H1 (cell line): Measurements from ENCODE around the gene GOLGA8G. TPM values are rescaled to one million over a fixed set of nuclear protein-coding genes. Genes with fewer than 3 reads are reported as not detected.
A peak's percentile ranks its signal among the peaks of the same experiment; 100 is the strongest.
"Not testable (repeated sequence)": the region's sequence is repeated elsewhere in the genome, so short reads cannot be mapped to it uniquely, and the experiment has no call there.

ENCODE experiments used
- CTCF ChIA-PET: fragments of 300-600 bp; sonication (Branson Sonifier 250); formaldehyde crosslinking; loops from one replicate; lab custom pipeline; 2021; ENCODE audit not compliant: partially characterized antibody; lab: Charles Lee
- POLR2A ChIA-PET: fragments of 300-600 bp; sonication (Branson Sonifier 250); formaldehyde crosslinking; loops from one replicate; lab custom pipeline; 2021; ENCODE audit warnings: inconsistent platforms; ENCODE audit not compliant: partially characterized antibody; lab: Charles Lee
- DNase-seq, 2 experiments: peaks; one replicate each; pipeline versions ENCODE4 v3.0.0 to v3.0.0-alpha.2; 2010 to 2022; ENCODE audit warnings: low spot score in 2 of 2, low read depth in 1 of 2, mixed read lengths in 1 of 2
- FAIRE-seq: peaks from 2 replicates; lab custom pipeline; 2011; peaks lifted over from hg19 to GRCh38; lab: Jason Lieb, UNC
- H2AFZ ChIP-seq: 2 replicates; pipeline ENCODE4 v1.8.1; 2012; ENCODE audit warnings: low read length, inconsistent platforms
- H2AK5ac ChIP-seq: 2 replicates; pipeline ENCODE4 v1.6.1; 2013; ENCODE audit warnings: low read depth, low read length
- H2BK120ac ChIP-seq: replicated peaks from 2 replicates; pipeline ENCODE3; 2013; ENCODE audit warnings: low read depth, low read length, inconsistent platforms
- H2BK12ac ChIP-seq: 2 replicates; pipeline ENCODE4 v1.6.1; 2013; ENCODE audit warnings: low read depth, low read length
- H2BK15ac ChIP-seq: 2 replicates; pipeline ENCODE4 v1.6.1; 2013; ENCODE audit warnings: low read length
- H2BK20ac ChIP-seq: 2 replicates; pipeline ENCODE4 v1.6.1; 2013; ENCODE audit warnings: low read length
- H2BK5ac ChIP-seq: 2 replicates; pipeline ENCODE4 v1.6.1; 2013; ENCODE audit warnings: low read depth, low read length
- H3K14ac ChIP-seq: 2 replicates; pipeline ENCODE4 v1.6.1; 2013; ENCODE audit warnings: inconsistent platforms; ENCODE audit not compliant: insufficient read length
- H3K18ac ChIP-seq: 2 replicates; pipeline ENCODE4 v1.6.1; 2013; ENCODE audit warnings: low read length; ENCODE audit errors: extremely low read depth
- H3K23ac ChIP-seq: 2 replicates; pipeline ENCODE4 v1.6.1; 2013; ENCODE audit warnings: inconsistent platforms; ENCODE audit not compliant: insufficient read length
- H3K23me2 ChIP-seq: 2 replicates; pipeline ENCODE4 v1.6.1; 2013; ENCODE audit warnings: low read depth, low read length
- H3K27ac ChIP-seq: 2 replicates; pipeline ENCODE4 v1.6.1; 2011; ENCODE audit warnings: low read depth, low read length, inconsistent platforms
- H3K27me3 ChIP-seq, 4 experiments: replicated peaks in 1 of 4; 1 replicate in 1 of 4; 2 replicates in 3 of 4; pipeline versions ENCODE4 v1.6.1 to v1.8.1; 2011 to 2013; ENCODE audit warnings: low read length in 3 of 4, mild to moderate bottlenecking in 3 of 4, inconsistent platforms in 2 of 4, mixed read lengths in 2 of 4, moderate library complexity in 1 of 4; ENCODE audit not compliant: control insufficient read depth in 3 of 4, insufficient read depth in 3 of 4; ENCODE audit errors: extremely low read depth in 1 of 4
- H3K36me3 ChIP-seq, 4 experiments: 2 replicates each; pipeline versions ENCODE4 v1.6.1 to v1.8.1; 2011 to 2013; ENCODE audit warnings: mild to moderate bottlenecking in 4 of 4, low read length in 3 of 4, moderate library complexity in 2 of 4, control low read depth in 1 of 4, inconsistent platforms in 1 of 4; ENCODE audit not compliant: insufficient read depth in 4 of 4, control insufficient read depth in 2 of 4
- H3K4ac ChIP-seq: replicated peaks from 2 replicates; pipeline ENCODE3; 2013; ENCODE audit warnings: low read length, low read depth, mixed read lengths, inconsistent platforms; ENCODE audit not compliant: insufficient read length
- H3K4me1 ChIP-seq, 4 experiments: replicated peaks in 1 of 4; 1 replicate in 1 of 4; 2 replicates in 3 of 4; pipeline versions ENCODE4 v1.6.1 to v1.8.1; 2011 to 2013; ENCODE audit warnings: low read length in 3 of 4, inconsistent platforms in 2 of 4, mixed read lengths in 1 of 4; ENCODE audit not compliant: insufficient read depth in 4 of 4, control insufficient read depth in 3 of 4
- H3K4me2 ChIP-seq, 2 experiments: 2 replicates each; pipeline versions ENCODE4 v1.6.1 to v1.8.1; 2011 to 2013; ENCODE audit warnings: low read depth in 2 of 2, low read length in 2 of 2, control low read depth in 1 of 2, inconsistent platforms in 1 of 2, mild to moderate bottlenecking in 1 of 2; ENCODE audit not compliant: insufficient read depth in 1 of 2
- H3K4me3 ChIP-seq, 4 experiments: fragments of 200-600, 300-600 bp in 1 of 4; sonication (generic), shearing (Covaris generic), sonication (Bioruptor Twin) in 1 of 4; 2 replicates each; pipeline versions ENCODE4 v1.5.1 to v1.8.1; 2011 to 2016; ENCODE audit warnings: low read length in 4 of 4, low read depth in 3 of 4, control low read depth in 2 of 4, inconsistent platforms in 2 of 4, mild to moderate bottlenecking in 2 of 4, mixed read lengths in 1 of 4, moderate library complexity in 1 of 4; ENCODE audit not compliant: insufficient read depth in 2 of 4; ENCODE audit errors: extremely low read depth in 1 of 4
- H3K56ac ChIP-seq: replicated peaks from 2 replicates; pipeline ENCODE3; 2013; ENCODE audit warnings: low read depth, mild to moderate bottlenecking, mixed read lengths, low read length, inconsistent platforms; ENCODE audit not compliant: insufficient read length
- H3K79me1 ChIP-seq: 2 replicates; pipeline ENCODE4 v1.6.1; 2013; ENCODE audit warnings: low read depth, low read length, control low read depth
- H3K79me2 ChIP-seq, 2 experiments: 2 replicates each; pipeline versions ENCODE4 v1.6.1 to v1.8.1; 2012 to 2013; ENCODE audit warnings: low read length in 2 of 2, mild to moderate bottlenecking in 2 of 2, inconsistent platforms in 1 of 2; ENCODE audit not compliant: insufficient read depth in 2 of 2, control insufficient read depth in 1 of 2
- H3K9ac ChIP-seq, 4 experiments: replicated peaks in 1 of 4; 1 replicate in 1 of 4; 2 replicates in 3 of 4; pipeline versions ENCODE4 v1.6.1 to v1.8.1; 2011 to 2013; ENCODE audit warnings: low read depth in 3 of 4, low read length in 3 of 4, control low read depth in 2 of 4, mild to moderate bottlenecking in 2 of 4, moderate library complexity in 2 of 4, inconsistent platforms in 1 of 4; ENCODE audit errors: extremely low read depth in 1 of 4
- H3K9me3 ChIP-seq, 2 experiments: 2 replicates each; pipeline versions ENCODE4 v1.6.1 to v1.8.1; 2012 to 2013; ENCODE audit warnings: mild to moderate bottlenecking in 2 of 2, moderate library complexity in 2 of 2, control low read depth in 1 of 2, inconsistent platforms in 1 of 2, low read depth in 1 of 2, low read length in 1 of 2, mixed read lengths in 1 of 2; ENCODE audit not compliant: insufficient read depth in 2 of 2
- H4K20me1 ChIP-seq, 2 experiments: replicated peaks in 1 of 2; 2 replicates each; pipeline versions ENCODE3 to v1.8.1; 2011 to 2013; ENCODE audit warnings: inconsistent platforms in 2 of 2, low read length in 2 of 2, mild to moderate bottlenecking in 1 of 2; ENCODE audit not compliant: insufficient read depth in 2 of 2, control insufficient read depth in 1 of 2
- H4K5ac ChIP-seq: 2 replicates; pipeline ENCODE4 v1.6.1; 2013; ENCODE audit warnings: low read length, low read depth, mixed read lengths, inconsistent platforms; ENCODE audit not compliant: insufficient read length
- H4K8ac ChIP-seq: 2 replicates; pipeline ENCODE4 v1.8.0; 2013; ENCODE audit warnings: mild to moderate bottlenecking, moderate library complexity, low read length, inconsistent platforms; ENCODE audit not compliant: insufficient read depth; ENCODE audit errors: extremely low read depth
- H4K91ac ChIP-seq: replicated peaks from 2 replicates; pipeline ENCODE3; 2013; ENCODE audit warnings: low read length, mixed read lengths, inconsistent platforms; ENCODE audit not compliant: insufficient read length
- WGBS, 2 experiments: shearing (Covaris generic) in 1 of 2; methylation state at CpG; one replicate each; pipeline versions ENCODE4 v1.1.6 to v1.1.7; 2013 to 2015; ENCODE audit warnings: low lambda C conversion rate in 2 of 2, mixed read lengths in 2 of 2, inconsistent platforms in 1 of 2, low coverage in 1 of 2, missing lambda C conversion rate in 1 of 2; ENCODE audit not compliant: insufficient replicate concordance in 2 of 2, insufficient coverage in 1 of 2, insufficient read length in 1 of 2; ENCODE audit errors: extremely low coverage in 1 of 2, missing lambda C conversion rate in 1 of 2; 5-methylcytosine and 5-hydroxymethylcytosine counted together
- long read RNA-seq, 2 experiments: library from RNA in 1 of 2; library from capped mRNA in 1 of 2; stranded (forward); transcript quantifications; one replicate each; pipeline ENCODE4 v2.0.0, GENCODE V29; 2021; ENCODE audit warnings: inconsistent platforms in 1 of 2
- polyA minus RNA-seq, 3 experiments: library from RNA; depleted of rRNA, polyadenylated mRNA; stranded (reverse); fragments of >200 nt; gene quantifications; 1 replicate in 2 of 3; 2 replicates in 1 of 3; pipeline ENCODE4 v1.2.3, GENCODE V29; 2011
- polyA plus RNA-seq, 7 experiments: library from polyadenylated mRNA; depleted of rRNA in 3 of 7; stranded (reverse) in 5 of 7; unstranded in 2 of 7; fragments of >200 nt in 5 of 7; fragments of 200-250 nt in 2 of 7; gene quantifications; 1 replicate in 5 of 7; 2 replicates in 1 of 7; 4 replicates in 1 of 7; pipeline versions ENCODE4 v1.2.1 to v1.2.3, GENCODE V29; 2011 to 2013; ENCODE audit warnings: missing spikeins in 2 of 7, mixed read lengths in 2 of 7
- total RNA-seq: library from RNA; stranded (reverse); fragmentation: NEBNext Ultra II Directional; extraction: Animal tissue kit (Norgen Biotek cat#: 25700); gene quantifications from 2 replicates; pipeline ENCODE4 v1.2.1, GENCODE V29; 2021

Gene GOLGA8G
- total RNA-seq, result not detected in 2 replicates
- not detected in 2 replicates for polyA plus RNA-seq (2011; rRNA removed)
- not detected for polyA plus RNA-seq (2011; cell fraction: cytosol; rRNA removed)
- not detected for polyA plus RNA-seq (2011; cell fraction: nucleus; rRNA removed)
- polyA plus RNA-seq (2012, experiment 1 of 2), result not detected in 4 replicates
- not detected for polyA plus RNA-seq (2012, experiment 2 of 2)
- not detected for polyA plus RNA-seq (2013, experiment 1 of 2)
- not detected for polyA plus RNA-seq (2013, experiment 2 of 2)
- polyA minus RNA-seq (2011; rRNA and poly(A)+ RNA removed), result not detected in 2 replicates
- not detected for polyA minus RNA-seq (2011; cell fraction: cytosol; rRNA and poly(A)+ RNA removed)
- polyA minus RNA-seq (2011; cell fraction: nucleus; rRNA and poly(A)+ RNA removed), result not detected
- long read RNA-seq, experiment 1, result 0 reads
- long read RNA-seq, experiment 2, result 0 reads

- H3K79me2 ChIP-seq, H2BK12ac ChIP-seq, H3K23me2 ChIP-seq, CTCF ChIA-PET, H3K14ac ChIP-seq, H3K56ac ChIP-seq, H3K27me3 ChIP-seq, H3K9me3 ChIP-seq, H3K18ac ChIP-seq, H4K91ac ChIP-seq, H2BK15ac ChIP-seq, H3K79me1 ChIP-seq, H3K4me3 ChIP-seq, H2BK5ac ChIP-seq, H3K4me1 ChIP-seq, H3K27ac ChIP-seq, H3K23ac ChIP-seq, H3K9ac ChIP-seq, H4K8ac ChIP-seq, POLR2A ChIA-PET, FAIRE-seq, H2BK120ac ChIP-seq, H3K4ac ChIP-seq, H3K36me3 ChIP-seq, H4K5ac ChIP-seq, H3K4me2 ChIP-seq, H2AK5ac ChIP-seq, H4K20me1 ChIP-seq, H2AFZ ChIP-seq, H2BK20ac ChIP-seq: not testable (repeated sequence)
- 98% methylated on average over 2 of the region's 6 CpGs; no CpG with 5 or more reads in 1 of the 2 experiments for WGBS, 2 experiments
- DNase-seq, result peak in 1 of 2 experiments; percentile 45
Measured at GRCh38 chr15:28532954-28533353, at the start of gene GOLGA8G. Gene GOLGA8G, minus strand, starts transcription at chr15:28532971. Its CDS starts 62 bp downstream, at chr15:28532909.
